ENCODE data around the gene TYK2. TPM values are rescaled to one million over a fixed set of nuclear protein-coding genes. Genes with fewer than 3 reads are reported as not detected.

TYK2 gene
- polyA plus RNA-seq, 1 experiment: 29.1 TPM

- no peaks in the 10 kb centered on the region for H3K27me3 ChIP-seq (ENCODE audit: control insufficient read depth, insufficient read depth, low read length)
Observed at GRCh38 chr19:10305139-10305806, 75.1 kb downstream of the TYK2 start.

More at GRCh38 chr19:10305139-10305806, 75.1 kb downstream of the TYK2 start:
- no peak for DNase-seq (ENCODE audit: low read depth, low spot score)
- H3K4me3 ChIP-seq (ENCODE audit: low read depth, low read length): no peak overlapping the region
- ChIA-PET POLR2A (interaction anchor here (0.5 to 1.6 kb wide), 8 partner anchors 10 to 67 kb away, joined by 3 to 12 read pairs (median 4); partner anchors contain the start of genes ICAM1 and RAVER1), CTCF (interaction anchor here (0.8 to 1.3 kb wide), 5 partner anchors 10 to 99 kb away, joined by 3 to 8 read pairs (median 4); no protein-coding TSS in a partner anchor)
- H3K27ac ChIP-seq (ENCODE audit: low read depth, low read length): peak overlapping the region; percentile 47
- 0 out of 2 replicates have a peak, but pooled peaks have one; percentile 12 for TF ChIP-seq CTCF (IDR thresholded peaks at IDR 0.05; ENCODE audit: low read depth, low read length)
- H3K9me3 ChIP-seq (ENCODE audit: control insufficient read depth, insufficient read depth, low read length): no peaks in the 10 kb centered on the region; the same call in 1 of the 2 replicates

Small RNAs within 50 kb of the gene (small RNA-seq; reads per million reads assigned to genes)
- not detected for gene AC011511.1 (ENCODE audit: insufficient read length, low read depth)
- gene AC011511.4 (ENCODE audit: insufficient read length, low read depth): not detected

Other genes with a start within 250 kb of the TYK2 start
- 54.5 and 60.7 TPM in 2 replicates for gene DNMT1, start 185.6 kb downstream of the TYK2 start, polyA plus RNA-seq (2011; rRNA removed)
- gene S1PR2, start 149.2 kb downstream of the TYK2 start, polyA plus RNA-seq (2011; rRNA removed): 19.7 and 25.1 TPM in 2 replicates
- 28.5 and 41.4 TPM in 2 replicates for gene MRPL4, start 128.4 kb downstream of the TYK2 start, polyA plus RNA-seq (2011; rRNA removed)
- 40.4 and 57.0 TPM in 2 replicates for gene ICAM1, start 109.5 kb downstream of the TYK2 start, polyA plus RNA-seq (2011; rRNA removed)
- gene ICAM4, start 93.6 kb downstream of the TYK2 start, polyA plus RNA-seq (2011; rRNA removed): 2.5 and 3.3 TPM in 2 replicates
- 3.8 and 5.3 TPM in 2 replicates for gene ICAM5, start 90.6 kb downstream of the TYK2 start, polyA plus RNA-seq (2011; rRNA removed)
- gene ZGLP1, start 70.8 kb downstream of the TYK2 start, polyA plus RNA-seq (2011; rRNA removed): 0.62 and 0.74 TPM in 2 replicates
- gene FDX2, start 64.6 kb downstream of the TYK2 start, polyA plus RNA-seq (2011; rRNA removed): 20.8 and 30.0 TPM in 2 replicates
- 2.2 and 4.1 TPM in 2 replicates for gene RAVER1, start 47.0 kb downstream of the TYK2 start, polyA plus RNA-seq (2011; rRNA removed)
- 6.7 and 10.1 TPM in 2 replicates for gene ICAM3, start 40.9 kb downstream of the TYK2 start, polyA plus RNA-seq (2011; rRNA removed)
- 268 and 340 TPM in 2 replicates for gene CDC37, start 23.0 kb upstream of the TYK2 start, polyA plus RNA-seq (2011; rRNA removed)
- gene PDE4A, start 40.0 kb upstream of the TYK2 start, polyA plus RNA-seq (2011; rRNA removed): 2.9 and 5.1 TPM in 2 replicates
- 46.7 and 64.3 TPM in 2 replicates for gene KEAP1, start 122.8 kb upstream of the TYK2 start, polyA plus RNA-seq (2011; rRNA removed)
- gene S1PR5, start 136.9 kb upstream of the TYK2 start, polyA plus RNA-seq (2011; rRNA removed): 0.10 and 0.11 TPM in 2 replicates
- gene ATG4D, start 163.3 kb upstream of the TYK2 start, polyA plus RNA-seq (2011; rRNA removed): 4.6 and 8.7 TPM in 2 replicates
- gene KRI1, start 185.4 kb upstream of the TYK2 start, polyA plus RNA-seq (2011; rRNA removed): 11.1 and 11.3 TPM in 2 replicates
- gene CDKN2D, start 188.4 kb upstream of the TYK2 start, polyA plus RNA-seq (2011; rRNA removed): 3.9 and 4.3 TPM in 2 replicates
- gene AP1M2, start 206.7 kb upstream of the TYK2 start, polyA plus RNA-seq (2011; rRNA removed): 0.17 TPM in 1 of 2 replicates, not detected in the other
- gene SLC44A2, start 245.0 kb upstream of the TYK2 start, polyA plus RNA-seq (2011; rRNA removed): 80.5 and 81.4 TPM in 2 replicates